Mucosa of descending colon (tissue), 3 donors: ENCODE results near the gene PHB1. TPM values are rescaled to one million over a fixed set of nuclear protein-coding genes. Genes with fewer than 3 reads are reported as not detected.

Experiments used
- ATAC-seq: fragments of 200-7000 bp; cut with Tn5 transposase; one replicate; pipeline ENCODE4 v1.9.1; 2020; ENCODE audit warnings: mild to moderate bottlenecking, moderate library complexity
- DNase-seq, 3 donors: peaks; one replicate each; pipeline ENCODE4 v3.0.0-alpha.2; 2020
- H3K36me3 ChIP-seq: fragments of 200-600 bp; one replicate; pipeline ENCODE4 v1.8.0; 2021; ENCODE audit warnings: low read depth, mild to moderate bottlenecking
- H3K4me1 ChIP-seq: fragments of 200-600 bp; one replicate; pipeline ENCODE4 v1.8.0; 2021; ENCODE audit warnings: low read depth, mild to moderate bottlenecking
- H3K4me3 ChIP-seq: fragments of 200-600 bp; one replicate; pipeline ENCODE4 v1.8.0; 2021; ENCODE audit warnings: mild to moderate bottlenecking
- H3K9me3 ChIP-seq: fragments of 200-600 bp; one replicate; pipeline ENCODE4 v1.8.0; 2021; ENCODE audit warnings: mild to moderate bottlenecking
- CTCF ChIP-seq: fragments of 200-600 bp; IDR thresholded peaks from one replicate; pipeline ENCODE4 v1.8.0; 2022; ENCODE audit warnings: antibody characterized with exemption, mild to moderate bottlenecking
- intact Hi-C, 2 donors: fragments of 100-400 bp; cut with DNase I in 1 of 2; cut with micrococcal nuclease in 1 of 2; formaldehyde crosslinking; loops; one replicate each; pipeline versions ENCODE4 v1.11.0 to v1.11.1; 2022; cut with DNase I, micrococcal nuclease
- total RNA-seq, 3 donors: library from RNA; stranded (reverse); fragmentation: NEBNext Ultra II Directional in 2 of 3; extraction: Animal tissue kit (Norgen Biotek cat#: 25700) in 2 of 3; gene quantifications; one replicate each; pipeline versions ENCODE4 v1.2.1 to v1.2.4, GENCODE V29; 2021 to 2023
- donor health status: DM: no; HTN: no; CAD: no; lungs with moderate emphysema.
- donor health status: DM: no; HTN: no; CAD: no.
- donor health status: DM: no; HTN: yes; CAD: no.

Gene PHB1
- total RNA-seq, 3 donors from 2014 or later = 173 to 227 (median 216) TPM

DNA sequence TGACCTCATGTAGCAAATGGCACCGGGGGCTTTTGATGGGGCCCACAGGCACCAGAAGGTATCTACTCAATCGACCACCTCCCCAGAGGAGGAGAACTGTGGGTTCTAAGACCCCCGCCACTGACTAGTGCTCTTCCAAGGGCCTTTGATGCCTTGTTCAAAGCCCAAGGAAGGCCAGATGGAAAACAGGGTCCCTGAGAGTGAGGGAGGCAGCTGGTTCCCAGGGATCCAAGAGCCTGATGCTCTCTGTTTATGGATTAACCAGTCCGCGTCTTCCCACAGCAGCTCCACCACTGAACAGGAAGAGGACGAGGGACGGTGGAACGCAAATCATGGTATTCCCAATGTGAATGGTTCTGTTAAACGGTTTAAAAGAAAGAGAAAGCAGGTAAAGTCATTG is 7.6 kb downstream of the PHB1 start:
- H3K36me3 ChIP-seq = peaks cover 18% of the 10 kb centered on the region
- intact Hi-C loops = loop anchor here in 1 of 2 donors (10.0 kb wide), 1 partner anchor 148 kb away; no protein-coding TSS in a partner anchor

GRCh38 chr17:49406421-49407061 is 8.1 kb downstream of the PHB1 start:
- Histone ChIP-seq H3K36me3 (peaks cover 18% of the 10 kb centered on the region), H3K4me3 (no peak overlapping the region), H3K4me1 (peaks cover 20% of the 10 kb centered on the region), H3K9me3 (no peaks in the 10 kb centered on the region)
- no peak for ATAC-seq
- DNase-seq = no peak
- TF ChIP-seq CTCF = no peak
- intact Hi-C loops = loop anchor here in 1 of 2 donors (10.0 kb wide), 1 partner anchor 148 kb away; no protein-coding TSS in a partner anchor

More for the DNA sequence above, 7.6 kb downstream of the PHB1 start:
- no peak for ATAC-seq
- Histone ChIP-seq H3K9me3 (no peaks in the 10 kb centered on the region), H3K4me3 (no peak overlapping the region), H3K4me1 (peaks cover 20% of the 10 kb centered on the region)
- no peak for DNase-seq
- TF ChIP-seq CTCF = no peak

GRCh38 chr17:49404906-49405305 is 9.8 kb downstream of the PHB1 start:
- H3K4me3 ChIP-seq = no peak overlapping the region

DNA sequence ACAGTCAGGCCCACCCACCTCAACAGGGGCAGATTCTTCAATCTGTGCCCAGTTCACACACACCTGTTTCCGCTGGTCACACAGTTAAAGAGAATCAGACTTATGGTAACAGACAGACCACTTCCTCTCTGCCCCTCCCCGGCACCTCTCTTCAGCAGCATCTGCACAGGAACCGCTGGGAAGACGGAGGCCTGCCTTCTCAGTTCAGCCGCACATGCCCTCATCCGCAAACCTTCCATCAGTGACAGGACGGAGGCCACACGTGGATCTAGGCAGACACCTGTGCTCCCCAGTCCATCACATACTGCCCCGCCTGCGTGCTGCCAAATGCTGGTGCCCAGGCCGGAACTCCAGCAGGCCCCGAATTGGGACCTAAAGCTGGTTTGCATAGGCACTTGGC is 10.3 kb downstream of the PHB1 start:
- Histone ChIP-seq H3K4me3 (no peak overlapping the region), H3K36me3 (peaks cover 18% of the 10 kb centered on the region), H3K9me3 (no peaks in the 10 kb centered on the region), H3K4me1 (peaks cover 16% of the 10 kb centered on the region)
- ATAC-seq (no peak), DNase-seq (no peak)
- no peak for TF ChIP-seq CTCF
- intact Hi-C loops = loop anchor here in 1 of 2 donors (10.0 kb wide), 1 partner anchor 150 kb away; no protein-coding TSS in a partner anchor

More at GRCh38 chr17:49404906-49405305, 9.8 kb downstream of the PHB1 start:
- intact Hi-C loops = loop anchor here in 1 of 2 donors (10.0 kb wide), 1 partner anchor 150 kb away; no protein-coding TSS in a partner anchor
- H3K36me3 ChIP-seq = peaks cover 18% of the 10 kb centered on the region
- DNase-seq (no peak), ATAC-seq (no peak)
- H3K4me1 ChIP-seq = peaks cover 20% of the 10 kb centered on the region
- H3K9me3 ChIP-seq = no peaks in the 10 kb centered on the region
- TF ChIP-seq CTCF = no peak

GRCh38 chr17:49403514-49404289 is 11.0 kb downstream of the PHB1 start:
- intact Hi-C loops = loop anchor here in 1 of 2 donors (10.0 kb wide), 1 partner anchor 151 kb away; no protein-coding TSS in a partner anchor
- Histone ChIP-seq H3K36me3 (peaks cover 18% of the 10 kb centered on the region), H3K4me1 (peaks cover 9% of the 10 kb centered on the region), H3K9me3 (no peaks in the 10 kb centered on the region), H3K4me3 (no peak overlapping the region)
- TF ChIP-seq CTCF = no peak
- DNase-seq (no peak), ATAC-seq (no peak)
